ENCODE results near the gene GABPA. TPM values are rescaled to one million over a fixed set of nuclear protein-coding genes. Genes with fewer than 3 reads are reported as not detected.
"Not testable (repeated sequence)": the region's sequence is repeated elsewhere in the genome, so short reads cannot be mapped to it uniquely, and the experiment has no call there.

GABPA gene
- total and polyA plus RNA-seq, 2 of the 13 experiments (the other 11 are each of a cell fraction or from before 2014, with no cell fraction given): 7.4 to 13.2 TPM

- H3K4me2 ChIP-seq (ENCODE audit: low read depth, low read length): no peak overlapping the region
- no peak overlapping the region for H3K4me3 ChIP-seq (replicated peaks in 1 of 3; ENCODE audit: insufficient read depth in 1 of 3, low read depth in 2 of 3, low read length in 3 of 3)
- TF ChIP-seq NFIC (IDR thresholded peaks at IDR 0.05; ENCODE audit: low read length) (no peak), ZNF780A (CRISPR knock-in tag; IDR thresholded peaks at IDR 0.05) (no peak), CCAR2 (optimal IDR thresholded peaks at IDR 0.05; ENCODE audit: low read depth, low read length) (no peak), HNRNPH1 (optimal IDR thresholded peaks at IDR 0.05; ENCODE audit: low read depth, low read length) (no peak)
- no peaks in the 10 kb centered on the region for H3K4me1 ChIP-seq (ENCODE audit: insufficient read depth, low read length)
- DNase-seq (ENCODE audit: low spot score) (no peak), ATAC-seq (no peak), FAIRE-seq (no peak)
- no peaks in the 10 kb centered on the region for H4K20me1 ChIP-seq (ENCODE audit: insufficient read depth, low read length)
- no peak overlapping the region for H3K9ac ChIP-seq (ENCODE audit: insufficient read depth, low read depth, low read length)
- CTCF ChIA-PET (ENCODE audit: low intra/inter-chr PET ratio, low total read pairs): no interaction called here
- H2AFZ ChIP-seq (ENCODE audit: low read length): no peak overlapping the region
- POLR2A ChIA-PET: no interaction called here
- H3K27me3 ChIP-seq (ENCODE audit: control insufficient read depth in 1 of 2, insufficient read depth in 2 of 2, low read length in 2 of 2): no peaks in the 10 kb centered on the region
- WGBS (ENCODE audit: low lambda C conversion rate): 57% methylated on average over 2 of the region's 2 CpGs
- in situ Hi-C loops (cut with HindIII; ENCODE audit: extremely low pct_ligation_motif_present, low pct_unique_long_range_greater_than_20kb) (no loop called here), intact Hi-C loops (cut with micrococcal nuclease; ENCODE audit: unreplicated experiment) (no loop called here)
- no TSS peak for BruUV-seq (replicated peaks)
- H3K36me3 ChIP-seq (replicated peaks in 1 of 2; ENCODE audit: control insufficient read depth in 1 of 2, insufficient read depth in 2 of 2, low read length in 2 of 2): no peaks in the 10 kb centered on the region
- no peaks in the 10 kb centered on the region for H3K79me2 ChIP-seq (ENCODE audit: insufficient read depth, low read length)
- no peaks in the 10 kb centered on the region for H3K9me3 ChIP-seq (ENCODE audit: low read length)
- H3K27ac ChIP-seq (ENCODE audit: extremely low read length, insufficient read depth, low read length): no peak overlapping the region
These were observed 37.9 kb downstream of the GABPA start for GRCh38 chr21:25772686-25773085.

- TF ChIP-seq U2AF1 (optimal IDR thresholded peaks at IDR 0.05; ENCODE audit: low read depth, low read length) (no peak), MAFF (IDR thresholded peaks at IDR 0.05; ENCODE audit: low read depth, low read length) (peak; percentile 18; the same call in 1 of the 2 replicates), MAFK (conservative IDR thresholded peaks at IDR 0.05 in 1 of 2, IDR thresholded peaks at IDR 0.05 in 1 of 2; ENCODE audit: low read length in 2 of 2) (peak; percentile 36 to 50; a peak in 2 of 4 replicates)
- CTCF ChIA-PET (ENCODE audit: low intra/inter-chr PET ratio, low total read pairs): no interaction called here
- no peak overlapping the region for H3K4me3 ChIP-seq (replicated peaks in 1 of 3; ENCODE audit: insufficient read depth in 1 of 3, low read depth in 2 of 3, low read length in 3 of 3)
- H3K27ac ChIP-seq (ENCODE audit: extremely low read length, insufficient read depth, low read length): no peak overlapping the region
- H3K4me2 ChIP-seq (ENCODE audit: low read depth, low read length): no peak overlapping the region
- H3K79me2 ChIP-seq (ENCODE audit: insufficient read depth, low read length): no peaks in the 10 kb centered on the region
- in situ Hi-C loops (cut with HindIII; ENCODE audit: extremely low pct_ligation_motif_present, low pct_unique_long_range_greater_than_20kb): no loop called here
- H2AFZ ChIP-seq (ENCODE audit: low read length): no peak overlapping the region
- H3K9ac ChIP-seq (ENCODE audit: insufficient read depth, low read depth, low read length): no peak overlapping the region
- no peaks in the 10 kb centered on the region for H3K36me3 ChIP-seq (replicated peaks in 1 of 2; ENCODE audit: control insufficient read depth in 1 of 2, insufficient read depth in 2 of 2, low read length in 2 of 2)
- ATAC-seq (no peak), FAIRE-seq (no peak), DNase-seq (ENCODE audit: low spot score) (no peak)
- H4K20me1 ChIP-seq (ENCODE audit: insufficient read depth, low read length): no peaks in the 10 kb centered on the region
- no peaks in the 10 kb centered on the region for H3K4me1 ChIP-seq (ENCODE audit: insufficient read depth, low read length)
- BruUV-seq (replicated peaks): no TSS peak
- WGBS (ENCODE audit: low lambda C conversion rate): 11% methylated on average over 4 of the region's 4 CpGs
- H3K27me3 ChIP-seq (ENCODE audit: control insufficient read depth in 1 of 2, insufficient read depth in 2 of 2, low read length in 2 of 2): no peaks in the 10 kb centered on the region
- POLR2A ChIA-PET: no interaction called here
- intact Hi-C loops (cut with micrococcal nuclease; ENCODE audit: unreplicated experiment): no loop called here
- H3K9me3 ChIP-seq (ENCODE audit: low read length): no peaks in the 10 kb centered on the region
These were observed 41.7 kb downstream of the GABPA start for GRCh38 chr21:25776440-25776839.

GRCh38 chr21:25778126-25778875 lies 43.5 kb downstream of the GABPA start:
- H2AFZ ChIP-seq (ENCODE audit: low read length); H3K9me3 ChIP-seq (ENCODE audit: low read length); H3K4me1 ChIP-seq (ENCODE audit: insufficient read depth, low read length); POLR2A ChIA-PET; H3K9ac ChIP-seq (ENCODE audit: insufficient read depth, low read depth, low read length); H3K27me3 ChIP-seq (ENCODE audit: control insufficient read depth in 1 of 2, insufficient read depth in 2 of 2, low read length in 2 of 2); H3K27ac ChIP-seq (ENCODE audit: extremely low read length, insufficient read depth, low read length); FAIRE-seq; H4K20me1 ChIP-seq (ENCODE audit: insufficient read depth, low read length); BruUV-seq (replicated peaks); H3K4me2 ChIP-seq (ENCODE audit: low read depth, low read length); CTCF ChIA-PET (ENCODE audit: low intra/inter-chr PET ratio, low total read pairs); in situ Hi-C loops (cut with HindIII; ENCODE audit: extremely low pct_ligation_motif_present, low pct_unique_long_range_greater_than_20kb); H3K4me3 ChIP-seq (replicated peaks in 1 of 3; ENCODE audit: insufficient read depth in 1 of 3, low read depth in 2 of 3, low read length in 3 of 3); H3K36me3 ChIP-seq (replicated peaks in 1 of 2; ENCODE audit: control insufficient read depth in 1 of 2, insufficient read depth in 2 of 2, low read length in 2 of 2); DNase-seq (ENCODE audit: low spot score); ATAC-seq; H3K79me2 ChIP-seq (ENCODE audit: insufficient read depth, low read length); intact Hi-C loops (cut with micrococcal nuclease; ENCODE audit: unreplicated experiment): not testable (repeated sequence)
- WGBS (ENCODE audit: low lambda C conversion rate): 91% methylated on average over 15 of the region's 52 CpGs
